Thoracic aorta (tissue), 2 donors: ENCODE results near the gene DRAP1. TPM values are rescaled to one million over a fixed set of nuclear protein-coding genes. Genes with fewer than 3 reads are reported as not detected.

Experiments used
- ATAC-seq: fragments of 150-250 bp; one replicate; pipeline ENCODE4 v1.8.0; 2017; ENCODE audit warnings: low read depth; ENCODE audit not compliant: insufficient number of reproducible peaks, low FRiP score
- DNase-seq: peaks from one replicate; pipeline ENCODE4 v3.0.0-alpha.2; 2020; ENCODE audit warnings: low spot score
- H3K27ac ChIP-seq, 2 donors: fragments of 200-600 bp; sonication (generic); 1 replicate in 1 of 2; 2 replicates in 1 of 2; pipeline ENCODE4 v1.5.1; 2016; ENCODE audit warnings: mild to moderate bottlenecking in 2 of 2, moderate library complexity in 2 of 2
- H3K27me3 ChIP-seq: fragments of 200-600 bp; sonication (generic); replicated peaks from 2 replicates; pipeline ENCODE4 v1.6.0; 2016; ENCODE audit warnings: mild to moderate bottlenecking; ENCODE audit not compliant: insufficient read depth
- H3K36me3 ChIP-seq: fragments of 200-600 bp; sonication (generic); one replicate; pipeline ENCODE4 v1.5.1; 2016
- H3K4me1 ChIP-seq, 2 donors: fragments of 200-600 bp; sonication (generic); 1 replicate in 1 of 2; 2 replicates in 1 of 2; pipeline versions ENCODE4 v1.5.1 to v1.6.0; 2016; ENCODE audit warnings: low read depth in 2 of 2, mild to moderate bottlenecking in 1 of 2; ENCODE audit not compliant: control insufficient read depth in 1 of 2
- H3K4me3 ChIP-seq: fragments of 200-600 bp; sonication (generic); 2 replicates; pipeline ENCODE4 v1.5.1; 2016; ENCODE audit warnings: mild to moderate bottlenecking
- H3K9me3 ChIP-seq: fragments of 200-600 bp; sonication (generic); 2 replicates; pipeline ENCODE4 v1.5.1; 2016
- total RNA-seq, 2 donors: library from RNA; depleted of rRNA; stranded (reverse); fragments of >200 nt; gene quantifications; one replicate each; pipeline versions ENCODE4 v1.1.0 to v1.2.3, GENCODE V29; 2016
- TF ChIP-seq, protein P1 (sequence below): fragments of 200-600 bp; sonication (generic); IDR thresholded peaks from one replicate; pipeline ENCODE4 v1.5.1; 2019; ENCODE audit warnings: antibody characterized with exemption

DRAP1 gene, protein sequence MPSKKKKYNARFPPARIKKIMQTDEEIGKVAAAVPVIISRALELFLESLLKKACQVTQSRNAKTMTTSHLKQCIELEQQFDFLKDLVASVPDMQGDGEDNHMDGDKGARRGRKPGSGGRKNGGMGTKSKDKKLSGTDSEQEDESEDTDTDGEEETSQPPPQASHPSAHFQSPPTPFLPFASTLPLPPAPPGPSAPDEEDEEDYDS
- total RNA-seq: 10 to 100 TPM; 82.5 to 91.2 TPM

DNA sequence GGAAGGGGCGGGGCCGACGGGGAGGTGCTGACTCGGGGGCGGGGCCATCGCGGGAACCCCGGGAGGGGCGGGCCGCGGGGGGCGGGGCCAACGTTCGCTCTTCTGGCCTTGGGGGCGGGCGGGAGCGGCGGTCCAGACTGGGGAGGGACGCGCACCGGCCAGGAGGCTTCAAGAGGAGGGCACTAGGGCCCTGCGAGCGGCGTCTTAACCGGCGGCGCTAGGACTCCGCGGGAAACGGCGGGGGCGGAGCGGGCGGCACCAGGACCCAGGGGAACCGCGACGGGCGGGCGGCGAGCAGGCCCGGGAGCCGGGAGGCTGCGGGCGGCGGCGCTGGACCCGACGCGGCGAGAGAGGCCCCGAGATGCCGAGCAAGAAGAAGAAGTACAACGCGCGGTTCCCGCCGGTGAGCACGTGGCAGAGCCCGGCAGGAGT is at the start of gene DRAP1:
DRAP1 (plus strand) TSS at position 286 of the 432 bp plus-strand sequence; CDS start at position 362, 76 bp downstream.
- Histone ChIP-seq H3K27ac (peak within 1 kb of the TSS; percentile 94 to 96), H3K27me3 (no peaks in the 10 kb centered on the region), H3K9me3 (no peaks in the 10 kb centered on the region), H3K4me3 (peak within 1 kb of the TSS; percentile 100), H3K36me3 (peaks cover 3% of the 10 kb centered on the region), H3K4me1 (peaks cover 44 to 50% of the 10 kb centered on the region in 2 donors)
- DNase-seq (peak; percentile 94), ATAC-seq (peak; percentile 64)
- TF ChIP-seq, protein P1, sequence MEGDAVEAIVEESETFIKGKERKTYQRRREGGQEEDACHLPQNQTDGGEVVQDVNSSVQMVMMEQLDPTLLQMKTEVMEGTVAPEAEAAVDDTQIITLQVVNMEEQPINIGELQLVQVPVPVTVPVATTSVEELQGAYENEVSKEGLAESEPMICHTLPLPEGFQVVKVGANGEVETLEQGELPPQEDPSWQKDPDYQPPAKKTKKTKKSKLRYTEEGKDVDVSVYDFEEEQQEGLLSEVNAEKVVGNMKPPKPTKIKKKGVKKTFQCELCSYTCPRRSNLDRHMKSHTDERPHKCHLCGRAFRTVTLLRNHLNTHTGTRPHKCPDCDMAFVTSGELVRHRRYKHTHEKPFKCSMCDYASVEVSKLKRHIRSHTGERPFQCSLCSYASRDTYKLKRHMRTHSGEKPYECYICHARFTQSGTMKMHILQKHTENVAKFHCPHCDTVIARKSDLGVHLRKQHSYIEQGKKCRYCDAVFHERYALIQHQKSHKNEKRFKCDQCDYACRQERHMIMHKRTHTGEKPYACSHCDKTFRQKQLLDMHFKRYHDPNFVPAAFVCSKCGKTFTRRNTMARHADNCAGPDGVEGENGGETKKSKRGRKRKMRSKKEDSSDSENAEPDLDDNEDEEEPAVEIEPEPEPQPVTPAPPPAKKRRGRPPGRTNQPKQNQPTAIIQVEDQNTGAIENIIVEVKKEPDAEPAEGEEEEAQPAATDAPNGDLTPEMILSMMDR: no peak

DNA sequence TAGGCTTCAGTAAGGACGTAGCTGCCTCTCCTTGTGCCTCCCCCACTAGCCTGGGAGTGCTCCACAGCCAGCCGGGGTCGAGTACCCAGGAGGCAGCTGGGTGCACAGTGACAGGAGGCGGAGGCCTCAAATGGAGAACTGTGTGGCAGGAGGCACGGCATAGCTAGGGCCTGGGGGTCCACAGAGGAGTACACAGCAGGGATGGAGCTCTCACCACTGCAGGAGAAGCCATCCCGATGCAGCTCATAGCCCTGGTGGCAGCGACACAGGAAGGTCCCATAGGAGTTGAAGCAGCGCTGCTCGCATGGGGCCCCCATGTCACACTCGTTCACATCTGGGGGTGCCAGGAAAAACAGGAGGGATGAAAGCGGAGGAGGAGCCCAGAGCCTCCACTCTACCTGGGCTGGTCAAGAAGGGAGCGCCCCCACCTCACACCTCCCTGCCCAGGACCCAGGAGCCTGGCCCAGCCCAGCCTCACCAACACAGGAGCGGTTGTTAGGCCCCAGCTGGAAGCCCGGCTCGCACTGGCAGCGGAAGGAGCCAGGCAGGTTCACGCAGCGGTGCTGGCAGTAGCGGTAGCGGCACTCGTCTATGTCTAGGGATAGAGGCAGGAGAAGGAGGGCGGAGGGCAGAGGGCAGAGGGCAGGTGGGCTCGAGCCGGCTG is 49.5 kb upstream of the DRAP1 start:
- H3K4me1 ChIP-seq: peaks cover 5 to 34% of the 10 kb centered on the region in 2 donors
- ATAC-seq (no peak), DNase-seq (no peak)
- peak overlapping the region in 1 of 2 donors; percentile 47 for H3K27ac ChIP-seq
- H3K9me3 ChIP-seq: no peaks in the 10 kb centered on the region
- TF ChIP-seq, protein P1: no peak
- H3K27me3 ChIP-seq: no peaks in the 10 kb centered on the region
- H3K4me3 ChIP-seq: no peak overlapping the region
- H3K36me3 ChIP-seq: peaks cover 40% of the 10 kb centered on the region

DNA sequence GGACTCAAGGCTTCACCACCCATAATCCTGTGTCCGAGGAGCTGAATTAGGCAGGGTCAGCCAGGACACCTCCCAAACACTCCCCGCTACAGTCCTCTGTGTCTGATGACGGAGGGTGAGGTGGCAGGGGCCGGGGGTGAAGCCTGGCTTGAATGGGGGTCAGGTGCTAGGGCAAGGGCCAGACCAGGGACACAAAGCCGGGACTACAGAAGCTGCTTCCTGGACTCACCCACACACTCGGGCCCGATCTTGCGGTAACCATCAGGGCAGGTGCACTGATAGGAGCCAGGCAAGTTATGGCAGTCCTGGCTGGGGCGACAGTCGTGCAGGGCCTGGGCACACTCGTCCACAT is 48.9 kb upstream of the DRAP1 start:
- peaks cover 5 to 34% of the 10 kb centered on the region in 2 donors for H3K4me1 ChIP-seq
- peak overlapping the region in 1 of 2 donors; percentile 12 for H3K27ac ChIP-seq
- H3K9me3 ChIP-seq: no peaks in the 10 kb centered on the region
- TF ChIP-seq, protein P1: no peak
- ATAC-seq: no peak
- H3K36me3 ChIP-seq: peaks cover 35% of the 10 kb centered on the region
- no peaks in the 10 kb centered on the region for H3K27me3 ChIP-seq
- DNase-seq: no peak
- no peak overlapping the region for H3K4me3 ChIP-seq

DNA sequence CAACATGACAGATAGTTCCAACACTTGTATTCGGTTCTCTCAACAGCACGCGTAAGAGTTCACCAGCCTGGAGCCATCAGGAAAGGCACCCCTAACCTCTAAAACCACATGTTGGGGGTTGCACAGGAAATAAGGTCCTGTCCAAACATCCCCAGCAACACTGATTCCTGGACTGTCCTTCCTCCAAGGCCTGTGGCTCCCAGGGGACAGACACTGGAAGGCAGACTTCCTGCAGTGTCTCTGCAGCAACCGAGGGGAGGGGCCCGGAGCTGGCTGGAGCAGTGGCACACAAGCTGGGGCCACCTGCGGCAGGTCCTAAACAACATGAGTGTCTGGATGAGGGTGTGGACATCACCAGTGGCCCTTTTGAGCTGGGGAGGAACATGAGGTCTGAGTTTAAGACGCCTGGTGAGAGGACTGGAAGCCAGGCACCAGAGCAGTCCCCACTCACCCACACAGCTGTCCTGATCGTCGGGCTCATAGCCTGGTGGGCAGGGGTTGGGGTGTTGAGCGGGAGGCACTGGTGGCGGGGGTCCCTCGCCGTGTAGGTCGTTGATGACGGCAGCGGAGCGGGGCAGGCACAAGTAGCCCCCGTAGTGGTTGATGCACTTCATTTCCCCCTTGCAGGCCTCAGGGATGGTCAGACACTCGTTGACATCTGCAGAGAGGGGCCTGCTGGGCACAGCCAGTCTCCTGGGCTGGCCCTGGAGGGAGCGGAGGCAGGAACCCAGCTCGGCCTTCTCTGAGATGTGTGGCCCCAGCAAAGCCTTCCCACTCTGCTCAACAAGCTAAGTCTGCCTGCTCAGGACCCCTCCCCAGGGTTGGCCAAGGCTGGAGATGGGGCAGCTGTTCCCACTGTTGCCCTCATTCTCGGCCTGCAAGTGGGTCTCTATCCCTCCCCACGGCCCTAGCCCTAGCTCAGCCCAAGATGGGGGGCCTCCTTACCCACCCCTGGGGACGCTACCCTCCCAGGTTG is 48.2 kb upstream of the DRAP1 start:
- DNase-seq (no peak), ATAC-seq (no peak)
- TF ChIP-seq, protein P1: no peak
- H3K27me3 ChIP-seq: no peaks in the 10 kb centered on the region
- no peaks in the 10 kb centered on the region for H3K9me3 ChIP-seq
- H3K36me3 ChIP-seq: peaks cover 28% of the 10 kb centered on the region
- H3K4me1 ChIP-seq: peaks cover 5 to 34% of the 10 kb centered on the region in 2 donors
- H3K27ac ChIP-seq: peak overlapping the region; percentile 93 to 97
- peak overlapping the region; percentile 90 for H3K4me3 ChIP-seq
